Activated CD8-positive, alpha-beta memory T cell treated with anti-CD3 and anti-CD28 coated beads, Interleukin-2, amount 50 U/mL, for 1 hour (primary cell): ENCODE data around the gene CUL2.
"Not testable (repeated sequence)": the region's sequence is repeated elsewhere in the genome, so short reads cannot be mapped to it uniquely, and the experiment has no call there.

Source experiments
- DNase-seq: peaks from one replicate; pipeline ENCODE4 v3.0.0-alpha.2; 2020; ENCODE audit errors: extremely low read depth

CUL2 gene

GRCh38 chr10:34979938-34980337 lies 110.2 kb downstream of the CUL2 start:
- DNase-seq = no peak

GRCh38 chr10:34978080-34978479 lies 112.1 kb downstream of the CUL2 start:
- no peak for DNase-seq

- DNase-seq = not testable (repeated sequence)
These were observed 113.7 kb downstream of the CUL2 start for GRCh38 chr10:34976380-34976910.

GRCh38 chr10:34974364-34975065 lies 115.6 kb downstream of the CUL2 start:
- not testable (repeated sequence) for DNase-seq

- not testable (repeated sequence) for DNase-seq
These were observed 116.4 kb downstream of the CUL2 start for GRCh38 chr10:34973757-34974156.

GRCh38 chr10:34973121-34973520 lies 117.0 kb downstream of the CUL2 start:
- DNase-seq = not testable (repeated sequence)

GRCh38 chr10:34972591-34972990 lies 117.5 kb downstream of the CUL2 start:
- DNase-seq = not testable (repeated sequence)

GRCh38 chr10:34971606-34972334 lies 118.4 kb downstream of the CUL2 start:
- not testable (repeated sequence) for DNase-seq

- no peak for DNase-seq
These were observed 121.0 kb downstream of the CUL2 start for GRCh38 chr10:34969171-34969570.

- DNase-seq = no peak
These were observed 122.7 kb downstream of the CUL2 start for GRCh38 chr10:34967335-34967880.

GRCh38 chr10:34966451-34966850 lies 123.7 kb downstream of the CUL2 start:
- DNase-seq = no peak

GRCh38 chr10:34966040-34966439 lies 124.1 kb downstream of the CUL2 start:
- DNase-seq = no peak

GRCh38 chr10:34964166-34964800 lies 125.9 kb downstream of the CUL2 start:
- no peak for DNase-seq

GRCh38 chr10:34962866-34963265 lies 127.3 kb downstream of the CUL2 start:
- DNase-seq = no peak

GRCh38 chr10:34960983-34961382 lies 129.2 kb downstream of the CUL2 start:
- DNase-seq = no peak

GRCh38 chr10:34959786-34960185 lies 130.4 kb downstream of the CUL2 start:
- no peak for DNase-seq

GRCh38 chr10:34959321-34959720 lies 130.8 kb downstream of the CUL2 start:
- no peak for DNase-seq
